ENCODE results near the gene NDE1. TPM values are rescaled to one million over a fixed set of nuclear protein-coding genes. Genes with fewer than 3 reads are reported as not detected.

NDE1 gene
- total RNA-seq, 2 donors from 2014 or later = 26.5 to 37.0 TPM

DNA sequence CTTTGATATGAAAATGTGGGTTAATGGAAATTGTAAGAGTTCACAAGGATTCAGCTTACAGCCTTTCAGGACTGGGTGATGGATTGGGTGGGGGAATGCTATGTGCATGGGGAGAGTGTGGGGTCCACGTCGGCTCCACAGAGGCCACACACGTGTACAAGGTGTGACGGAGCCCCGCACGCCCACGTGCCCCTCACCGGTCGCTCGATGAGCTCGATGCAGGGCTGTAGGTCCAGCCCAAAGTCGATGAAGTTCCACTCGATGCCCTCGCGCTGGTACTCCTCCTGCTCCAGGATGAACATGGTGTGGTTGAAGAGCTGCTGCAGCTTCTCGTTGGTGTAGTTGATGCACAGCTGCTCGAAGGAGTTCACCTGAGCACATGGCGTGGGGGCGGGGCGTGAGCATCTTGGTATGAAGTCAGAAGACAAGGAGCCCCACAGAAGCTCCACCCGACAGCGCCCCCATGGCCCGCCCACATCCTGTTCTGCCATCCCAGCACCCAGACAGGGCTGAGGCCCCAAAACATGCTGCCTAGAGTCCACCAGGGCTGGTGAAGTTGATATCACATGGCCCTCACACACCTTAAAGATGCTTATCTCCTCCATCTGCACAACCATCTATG is 107.7 kb downstream of the NDE1 start:
- Histone ChIP-seq H3K9me3 (no peaks in the 10 kb centered on the region), H3K4me1 (ENCODE audit: control insufficient read depth in 1 of 2, low read depth in 2 of 2) (no peaks in the 10 kb centered on the region), H3K27me3 (replicated peaks; ENCODE audit: insufficient read depth) (no peaks in the 10 kb centered on the region), H3K36me3 (peaks cover 85% of the 10 kb centered on the region), H3K4me3 (no peak overlapping the region), H3K27ac (no peak overlapping the region)
- TF ChIP-seq, protein P1, sequence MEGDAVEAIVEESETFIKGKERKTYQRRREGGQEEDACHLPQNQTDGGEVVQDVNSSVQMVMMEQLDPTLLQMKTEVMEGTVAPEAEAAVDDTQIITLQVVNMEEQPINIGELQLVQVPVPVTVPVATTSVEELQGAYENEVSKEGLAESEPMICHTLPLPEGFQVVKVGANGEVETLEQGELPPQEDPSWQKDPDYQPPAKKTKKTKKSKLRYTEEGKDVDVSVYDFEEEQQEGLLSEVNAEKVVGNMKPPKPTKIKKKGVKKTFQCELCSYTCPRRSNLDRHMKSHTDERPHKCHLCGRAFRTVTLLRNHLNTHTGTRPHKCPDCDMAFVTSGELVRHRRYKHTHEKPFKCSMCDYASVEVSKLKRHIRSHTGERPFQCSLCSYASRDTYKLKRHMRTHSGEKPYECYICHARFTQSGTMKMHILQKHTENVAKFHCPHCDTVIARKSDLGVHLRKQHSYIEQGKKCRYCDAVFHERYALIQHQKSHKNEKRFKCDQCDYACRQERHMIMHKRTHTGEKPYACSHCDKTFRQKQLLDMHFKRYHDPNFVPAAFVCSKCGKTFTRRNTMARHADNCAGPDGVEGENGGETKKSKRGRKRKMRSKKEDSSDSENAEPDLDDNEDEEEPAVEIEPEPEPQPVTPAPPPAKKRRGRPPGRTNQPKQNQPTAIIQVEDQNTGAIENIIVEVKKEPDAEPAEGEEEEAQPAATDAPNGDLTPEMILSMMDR (IDR thresholded peaks at IDR 0.05) = no peak
- ATAC-seq (ENCODE audit: insufficient number of reproducible peaks, low FRiP score, low read depth) (no peak), DNase-seq (ENCODE audit: low spot score) (no peak)

- H3K36me3 ChIP-seq = peaks cover 82% of the 10 kb centered on the region
- no peak for DNase-seq (ENCODE audit: low spot score)
- no peaks in the 10 kb centered on the region for H3K9me3 ChIP-seq
- TF ChIP-seq, protein P1 (IDR thresholded peaks at IDR 0.05) = no peak
- no peak overlapping the region for H3K27ac ChIP-seq
- no peaks in the 10 kb centered on the region for H3K27me3 ChIP-seq (replicated peaks; ENCODE audit: insufficient read depth)
- peaks cover 0 to 5% of the 10 kb centered on the region in 2 donors for H3K4me1 ChIP-seq (ENCODE audit: control insufficient read depth in 1 of 2, low read depth in 2 of 2)
- ATAC-seq (ENCODE audit: insufficient number of reproducible peaks, low FRiP score, low read depth) = no peak
- no peak overlapping the region for H3K4me3 ChIP-seq
Observed at GRCh38 chr16:15759070-15759469, 109.0 kb downstream of the NDE1 start.

DNA sequence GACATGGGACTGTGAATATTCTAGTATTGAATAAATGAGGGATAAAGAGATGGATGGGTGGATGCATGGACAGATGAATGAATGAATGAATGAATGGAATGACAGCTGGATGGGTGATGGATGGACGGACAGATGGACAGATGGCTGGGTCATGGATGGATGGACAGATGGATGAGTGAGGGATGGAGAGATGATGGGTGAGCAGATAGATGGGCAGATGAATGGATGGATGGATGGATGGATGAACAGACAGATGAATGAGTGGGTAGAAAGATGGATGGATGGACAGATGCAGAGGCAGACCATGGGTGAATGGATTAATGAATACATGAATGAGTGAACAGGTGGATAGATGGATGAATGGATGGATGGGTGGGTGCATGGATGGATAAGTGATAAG is 110.1 kb downstream of the NDE1 start:
- H3K36me3 ChIP-seq = peaks cover 82% of the 10 kb centered on the region
- no peak overlapping the region for H3K4me3 ChIP-seq
- H3K4me1 ChIP-seq (ENCODE audit: control insufficient read depth in 1 of 2, low read depth in 2 of 2) = peaks cover 0 to 7% of the 10 kb centered on the region in 2 donors
- no peaks in the 10 kb centered on the region for H3K9me3 ChIP-seq
- TF ChIP-seq, protein P1 (IDR thresholded peaks at IDR 0.05) = no peak
- ATAC-seq (ENCODE audit: insufficient number of reproducible peaks, low FRiP score, low read depth) (no peak), DNase-seq (ENCODE audit: low spot score) (no peak)
- H3K27ac ChIP-seq = no peak overlapping the region
- no peaks in the 10 kb centered on the region for H3K27me3 ChIP-seq (replicated peaks; ENCODE audit: insufficient read depth)

GRCh38 chr16:15764112-15764511 is 114.1 kb downstream of the NDE1 start:
- Histone ChIP-seq H3K36me3 (peaks cover 76% of the 10 kb centered on the region), H3K27ac (peak overlapping the region; percentile 31 to 36), H3K9me3 (no peaks in the 10 kb centered on the region), H3K4me3 (no peak overlapping the region), H3K27me3 (replicated peaks; ENCODE audit: insufficient read depth) (no peaks in the 10 kb centered on the region), H3K4me1 (ENCODE audit: control insufficient read depth in 1 of 2, low read depth in 2 of 2) (peaks cover 0 to 35% of the 10 kb centered on the region in 2 donors)
- TF ChIP-seq, protein P1 (IDR thresholded peaks at IDR 0.05) = no peak
- DNase-seq (ENCODE audit: low spot score) (no peak), ATAC-seq (ENCODE audit: insufficient number of reproducible peaks, low FRiP score, low read depth) (no peak)

DNA sequence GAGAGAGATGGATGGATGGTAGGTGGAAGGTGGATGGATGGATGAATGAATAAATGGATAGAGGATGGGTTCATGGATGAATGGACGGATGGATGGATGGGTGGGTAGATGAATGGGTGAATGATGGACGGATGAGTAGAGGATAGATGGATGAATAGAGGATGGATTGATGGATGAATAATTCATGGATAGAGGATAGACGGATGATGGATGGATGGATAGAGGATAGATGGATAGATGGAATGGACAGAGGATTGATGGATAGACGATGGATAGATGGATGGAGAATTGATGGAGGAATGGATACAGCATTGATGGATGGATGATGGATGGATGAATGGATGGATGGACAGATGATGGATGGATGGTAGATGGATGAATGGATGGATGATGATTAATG is 115.1 kb downstream of the NDE1 start:
- Histone ChIP-seq H3K27ac (no peak overlapping the region), H3K9me3 (no peaks in the 10 kb centered on the region), H3K4me3 (no peak overlapping the region), H3K36me3 (peaks cover 68% of the 10 kb centered on the region), H3K27me3 (replicated peaks; ENCODE audit: insufficient read depth) (no peaks in the 10 kb centered on the region), H3K4me1 (ENCODE audit: control insufficient read depth in 1 of 2, low read depth in 2 of 2) (peaks cover 1 to 45% of the 10 kb centered on the region in 2 donors)
- no peak for ATAC-seq (ENCODE audit: insufficient number of reproducible peaks, low FRiP score, low read depth)
- TF ChIP-seq, protein P1 (IDR thresholded peaks at IDR 0.05) = no peak
- no peak for DNase-seq (ENCODE audit: low spot score)
